GM12878 (cell line): ENCODE data around the gene DLG2. TPM values are rescaled to one million over a fixed set of nuclear protein-coding genes. Genes with fewer than 3 reads are reported as not detected.

Source experiments
- ATAC-seq: fragments of 200-7000 bp; cut with Tn5 transposase; 3 replicates; pipeline ENCODE4 v1.9.1; 2020; ENCODE audit warnings: mild to moderate bottlenecking, moderate library complexity
- BruUV-seq: library from RNA; stranded (reverse); fragments of 400-500 nt; replicated peaks from 2 replicates; lab custom pipeline; 2021; lab: Mats Ljungman, UMichigan
- CTCF ChIA-PET: fragments of 300-600 bp; sonication (Branson Sonifier 250); formaldehyde crosslinking; extraction: SDS; loops from one replicate; lab custom pipeline; 2021; ENCODE audit warnings: inconsistent platforms; lab: Yijun Ruan, JAX
- POLR2A ChIA-PET: fragments of 350-600 bp; formaldehyde crosslinking; extraction: SDS; loops from one replicate; lab custom pipeline; 2021; ENCODE audit warnings: inconsistent platforms; lab: Charles Lee
- RAD21 ChIA-PET: fragments of 300-600 bp; sonication (Branson Sonifier 250); formaldehyde crosslinking; loops from one replicate; lab custom pipeline; 2023; ENCODE audit warnings: antibody characterized with exemption; ENCODE audit not compliant: unreplicated experiment; lab: Charles Lee
- SMC1A ChIA-PET: fragments of 300-600 bp; sonication (Branson Sonifier 250); formaldehyde crosslinking; loops from one replicate; lab custom pipeline; 2023; ENCODE audit not compliant: unreplicated experiment, uncharacterized antibody; lab: Charles Lee
- DNase-seq: peaks from one replicate; pipeline ENCODE4 v3.0.0-alpha.2; 2011; ENCODE audit warnings: low read depth, low spot score
- FAIRE-seq: peaks from 3 replicates; lab custom pipeline; 2011; peaks lifted over from hg19 to GRCh38; lab: Jason Lieb, UNC
- H2AFZ ChIP-seq: 2 replicates; pipeline ENCODE4 v1.6.0; 2011; ENCODE audit warnings: low read depth, low read length, control low read depth; ENCODE audit not compliant: control insufficient read depth
- H3K27ac ChIP-seq: 2 replicates; pipeline ENCODE4 v1.5.1; 2011; ENCODE audit warnings: control low read depth; ENCODE audit not compliant: control insufficient read depth, insufficient read depth
- H3K27me3 ChIP-seq, 2 experiments: replicated peaks in 1 of 2; 2 replicates each; pipeline versions ENCODE4 v1.6.0 to v1.6.1; 2011; ENCODE audit warnings: low read length in 1 of 2; ENCODE audit not compliant: control insufficient read depth in 2 of 2, insufficient read depth in 2 of 2
- H3K36me3 ChIP-seq, 2 experiments: 2 replicates each; pipeline ENCODE4 v1.5.1; 2011; ENCODE audit warnings: low read length in 1 of 2; ENCODE audit not compliant: control insufficient read depth in 2 of 2, insufficient read depth in 2 of 2
- H3K4me1 ChIP-seq: 2 replicates; pipeline ENCODE4 v1.6.1; 2011; ENCODE audit warnings: mild to moderate bottlenecking, low read length, moderate library complexity, mixed read lengths; ENCODE audit not compliant: control insufficient read depth, insufficient read depth
- H3K4me2 ChIP-seq: 2 replicates; pipeline ENCODE4 v1.6.0; 2011; ENCODE audit warnings: control low read depth; ENCODE audit not compliant: control insufficient read depth, insufficient read depth
- H3K4me3 ChIP-seq: fragments of 200-600 bp; sonication (generic); 2 replicates; pipeline ENCODE4 v1.5.1; 2016
- H3K79me2 ChIP-seq: 2 replicates; pipeline ENCODE4 v1.6.0; 2011; ENCODE audit warnings: low read length; ENCODE audit not compliant: control insufficient read depth, insufficient read depth
- H3K9ac ChIP-seq: 2 replicates; pipeline ENCODE4 v1.8.0; 2011; ENCODE audit warnings: low read length, control low read depth, mixed read lengths; ENCODE audit not compliant: control insufficient read depth, insufficient read depth
- H3K9me3 ChIP-seq: replicated peaks from 3 replicates; pipeline ENCODE4 v1.5.1; 2011; ENCODE audit warnings: mild to moderate bottlenecking, low read length; ENCODE audit not compliant: control insufficient read depth, insufficient read depth
- H4K20me1 ChIP-seq: 2 replicates; pipeline ENCODE4 v1.6.0; 2011; ENCODE audit not compliant: control insufficient read depth, insufficient read depth
- ATF7 ChIP-seq: fragments of 450-650 bp; IDR thresholded peaks from 2 replicates; pipeline ENCODE4 v1.6.1; 2016; ENCODE audit warnings: low read depth, mild to moderate bottlenecking
- BCLAF1 ChIP-seq: fragments of 450-650 bp; IDR thresholded peaks from 2 replicates; pipeline ENCODE4 v1.6.1; 2017; ENCODE audit warnings: antibody characterized with exemption, mild to moderate bottlenecking, moderate library complexity
- E2F4 ChIP-seq: IDR thresholded peaks from 2 replicates; pipeline ENCODE4 v1.6.1; 2012; ENCODE audit warnings: low read depth, low read length, improper control_type of control experiment
- ELK1 ChIP-seq: IDR thresholded peaks from 2 replicates; pipeline ENCODE4 v1.6.1; 2012; ENCODE audit warnings: low read depth, low read length, improper control_type of control experiment
- HSF1 ChIP-seq: fragments of 150-350 bp; IDR thresholded peaks from 2 replicates; pipeline ENCODE4 v1.6.1; 2014; ENCODE audit warnings: mild to moderate bottlenecking, low read depth, low read length
- IKZF2 ChIP-seq, 2 experiments: fragments of 450-650 bp; IDR thresholded peaks; 2 replicates each; pipeline ENCODE4 v1.6.1; 2017; ENCODE audit warnings: mild to moderate bottlenecking in 2 of 2, moderate library complexity in 2 of 2
- MTA2 ChIP-seq: fragments of 450-650 bp; IDR thresholded peaks from 2 replicates; pipeline ENCODE4 v1.6.1; 2016; ENCODE audit warnings: low read depth, mild to moderate bottlenecking, moderate library complexity
- RFX5 ChIP-seq: IDR thresholded peaks from 2 replicates; pipeline ENCODE4 v1.6.1; 2011; ENCODE audit warnings: low read depth, low read length, improper control_type of control experiment
- SIX5 ChIP-seq: IDR thresholded peaks from 2 replicates; pipeline ENCODE4 v1.6.1; 2011; ENCODE audit warnings: mild to moderate bottlenecking, low read depth, low read length, moderate library complexity; ENCODE audit not compliant: severe bottlenecking
- SMAD1 ChIP-seq: fragments of 450-650 bp; IDR thresholded peaks from 2 replicates; pipeline ENCODE4 v1.6.1; 2018; ENCODE audit warnings: mild to moderate bottlenecking, low read depth; ENCODE audit not compliant: partially characterized antibody
- TBL1XR1 ChIP-seq: IDR thresholded peaks from 2 replicates; pipeline ENCODE4 v1.6.1; 2012; ENCODE audit warnings: low read depth, low read length, improper control_type of control experiment
- ZBTB4 ChIP-seq: fragments of 450-650 bp; formaldehyde crosslinking; IDR thresholded peaks from 2 replicates; pipeline ENCODE4 v1.4.0; 2022; ENCODE audit warnings: mild to moderate bottlenecking, moderate library complexity
- WGBS: methylation state at CpG from one replicate; pipeline ENCODE4 v1.1.6; 2016; ENCODE audit warnings: low lambda C conversion rate; ENCODE audit not compliant: insufficient replicate concordance, insufficient coverage; ENCODE audit errors: missing lambda C conversion rate; 5-methylcytosine and 5-hydroxymethylcytosine counted together
- in situ Hi-C: fragments of 300-500 bp; cut with MboI; formaldehyde crosslinking; loops from 9 replicates; pipeline ENCODE4 v1.14.3; 2018; ENCODE audit warnings: mixed read lengths
- intact Hi-C: fragments of 100-400 bp; cut with micrococcal nuclease; formaldehyde crosslinking; loops from one replicate; pipeline ENCODE4 v1.14.2; 2022; ENCODE audit not compliant: unreplicated experiment
- polyA plus RNA-seq, 11 experiments: library from polyadenylated mRNA; depleted of rRNA in 4 of 11; unstranded in 6 of 11; stranded (reverse) in 5 of 11; fragments of >200 nt; fragmentation: Nextera tagmentation in 4 of 11; fragmentation: Illumina TruSeq in 1 of 11; extraction: Ambion mirVana in 4 of 11; extraction: Trizol in 1 of 11; gene quantifications; 1 replicate in 1 of 11; 2 replicates in 10 of 11; pipeline versions ENCODE4 v1.2.1 to v1.2.3, GENCODE V29; 2011 to 2016; ENCODE audit warnings: inconsistent platforms in 2 of 11, missing spikeins in 2 of 11, low read depth in 1 of 11
- total RNA-seq, 4 experiments: library from RNA; depleted of rRNA in 3 of 4; stranded (reverse); fragments of >200 nt in 3 of 4; fragmentation: Illumina TruSeq in 1 of 4; extraction: Trizol in 1 of 4; gene quantifications; 2 replicates each; pipeline versions ENCODE4 v1.2.1 to v1.2.3, GENCODE V29; 2013 to 2021

Gene DLG2
- total and polyA plus RNA-seq, 10 of the 15 experiments (the other 5 are each of a cell fraction or from before 2014, with no cell fraction given) = 0.09 to 0.98 (median 0.35) TPM

GRCh38 chr11:84563356-84563755 lies 1063.8 kb downstream of the DLG2 start:
- ChIA-PET POLR2A (no interaction called here), CTCF (interaction anchor here (1.3 to 6.0 kb wide), 8 partner anchors 6 to 746 kb away, joined by 3 to 46 read pairs (median 12); no protein-coding TSS in a partner anchor), RAD21 (interaction anchor here (2.0 kb wide), 1 partner anchor 736 kb away, joined by 5 read pairs; no protein-coding TSS in a partner anchor), SMC1A (interaction anchor here (2.0 kb wide), 1 partner anchor 8 kb away, joined by 5 read pairs; no protein-coding TSS in a partner anchor)
- Histone ChIP-seq H4K20me1 (no peaks in the 10 kb centered on the region), H3K9me3 (no peaks in the 10 kb centered on the region), H3K36me3 (no peaks in the 10 kb centered on the region), H3K4me2 (no peak overlapping the region), H3K27ac (no peak overlapping the region), H3K9ac (no peak overlapping the region), H3K79me2 (no peaks in the 10 kb centered on the region), H3K4me3 (no peak overlapping the region), H3K4me1 (no peaks in the 10 kb centered on the region), H2AFZ (no peak overlapping the region), H3K27me3 (no peaks in the 10 kb centered on the region; a peak in 1 of 4 replicates)
- no TSS peak for BruUV-seq
- intact Hi-C loops = loop anchor here (10.0 kb wide), 1 partner anchor 179 kb away; no protein-coding TSS in a partner anchor
- DNase-seq (no peak), FAIRE-seq (no peak), ATAC-seq (no peak)
- 5% methylated on average over 2 of the region's 2 CpGs for WGBS
- in situ Hi-C loops = loop anchor here (10.0 kb wide), 2 partner anchors 729 to 1021 kb away; no protein-coding TSS in a partner anchor
- TF ChIP-seq E2F4 = no peak
- no peak for TF ChIP-seq IKZF2 (IDR thresholded peaks at IDR 0.05)
- TF ChIP-seq TBL1XR1 = no peak
- TF ChIP-seq SMAD1 = no peak
- TF ChIP-seq MTA2 = no peak
- TF ChIP-seq SIX5 = no peak
- no peak for TF ChIP-seq ATF7
- no peak for TF ChIP-seq RFX5
- no peak for TF ChIP-seq ELK1
- TF ChIP-seq HSF1 = no peak
- TF ChIP-seq BCLAF1 = no peak
- no peak for TF ChIP-seq ZBTB4 (CRISPR knock-in tag)
